Measurements from ENCODE around the gene AGAP5.
"Not testable (repeated sequence)": the region's sequence is repeated elsewhere in the genome, so short reads cannot be mapped to it uniquely, and the experiment has no call there.

The AGAP5 gene

DNA sequence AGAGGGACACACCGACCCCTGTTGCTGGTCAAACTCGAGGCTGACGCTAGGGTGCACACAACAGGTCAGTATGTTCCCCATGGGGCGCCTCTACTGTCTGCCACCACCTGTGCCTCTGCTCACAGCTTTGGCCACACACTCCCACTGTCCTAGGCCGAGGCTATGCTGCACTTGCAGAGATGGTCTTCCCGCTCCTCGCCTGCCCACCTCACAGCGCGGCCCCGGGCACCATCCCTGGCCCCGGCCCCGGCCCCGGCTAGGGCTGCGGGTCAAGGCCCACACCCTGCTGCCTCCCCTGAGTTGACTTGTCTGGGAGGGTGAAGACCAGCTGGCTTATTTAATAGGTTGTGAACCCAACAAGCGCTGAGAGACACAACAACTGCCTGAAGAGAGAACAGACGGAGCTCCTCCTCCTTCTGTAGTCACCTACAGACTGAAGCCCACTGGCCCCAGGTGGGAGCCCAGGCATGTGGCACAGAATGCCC lies at the start of gene AGAP5:
AGAP5 (minus strand) TSS at position 435 of the 485 bp plus-strand sequence; CDS start at position 81, 354 bp downstream.
- in situ Hi-C loops (cut with MboI; ENCODE audit: low sequenced_read_pairs): not testable (repeated sequence)

GRCh38 chr10:73746721-73747120 lies 48.8 kb upstream of the AGAP5 start:
- in situ Hi-C loops (cut with MboI; ENCODE audit: low sequenced_read_pairs): no loop called here

- in situ Hi-C loops (cut with MboI; ENCODE audit: low sequenced_read_pairs): no loop called here
Observed at GRCh38 chr10:73744664-73744975, 46.7 kb upstream of the AGAP5 start.

- in situ Hi-C loops (cut with MboI; ENCODE audit: low sequenced_read_pairs): no loop called here
Observed at GRCh38 chr10:73743905-73744663, 46.2 kb upstream of the AGAP5 start, which contains the start of gene SEC24C. Gene SEC24C (plus strand): TSS chr10:73744372. CDS start chr10:73746833, 2,461 bp downstream.

GRCh38 chr10:73743327-73743904 lies 45.5 kb upstream of the AGAP5 start:
- in situ Hi-C loops (cut with MboI; ENCODE audit: low sequenced_read_pairs): no loop called here

- in situ Hi-C loops (cut with MboI; ENCODE audit: low sequenced_read_pairs): no loop called here
Observed at GRCh38 chr10:73742454-73742734, 44.5 kb upstream of the AGAP5 start.

GRCh38 chr10:73740501-73741254 lies 42.8 kb upstream of the AGAP5 start:
- in situ Hi-C loops (cut with MboI; ENCODE audit: low sequenced_read_pairs): not testable (repeated sequence)

DNA sequence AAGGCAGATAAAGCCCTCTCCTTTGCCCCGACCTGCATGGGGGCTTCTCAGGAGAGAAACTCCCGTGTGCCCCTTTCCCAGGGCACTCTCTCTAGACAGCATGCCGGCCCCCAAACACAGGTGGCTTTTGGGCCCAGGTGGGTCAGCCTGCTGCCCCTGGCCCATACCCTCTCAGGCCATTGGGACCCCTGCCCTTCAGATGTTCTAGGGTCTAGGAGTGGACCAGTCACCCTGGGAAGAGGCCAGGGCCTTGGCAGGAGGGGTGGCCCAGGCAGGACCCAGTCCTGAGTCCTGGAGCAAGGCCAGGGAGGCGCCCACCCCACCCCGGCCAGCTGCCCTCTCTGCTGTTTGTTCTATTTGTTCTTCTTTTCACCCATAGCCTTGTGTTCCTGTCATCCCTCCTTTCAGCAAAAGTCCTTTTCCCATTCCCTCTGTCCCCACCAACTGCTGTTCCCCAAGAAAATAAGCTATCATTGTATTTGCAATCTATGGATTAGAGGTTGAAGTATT lies 36.9 kb upstream of the AGAP5 start:
- in situ Hi-C loops (cut with MboI; ENCODE audit: low sequenced_read_pairs): no loop called here

DNA sequence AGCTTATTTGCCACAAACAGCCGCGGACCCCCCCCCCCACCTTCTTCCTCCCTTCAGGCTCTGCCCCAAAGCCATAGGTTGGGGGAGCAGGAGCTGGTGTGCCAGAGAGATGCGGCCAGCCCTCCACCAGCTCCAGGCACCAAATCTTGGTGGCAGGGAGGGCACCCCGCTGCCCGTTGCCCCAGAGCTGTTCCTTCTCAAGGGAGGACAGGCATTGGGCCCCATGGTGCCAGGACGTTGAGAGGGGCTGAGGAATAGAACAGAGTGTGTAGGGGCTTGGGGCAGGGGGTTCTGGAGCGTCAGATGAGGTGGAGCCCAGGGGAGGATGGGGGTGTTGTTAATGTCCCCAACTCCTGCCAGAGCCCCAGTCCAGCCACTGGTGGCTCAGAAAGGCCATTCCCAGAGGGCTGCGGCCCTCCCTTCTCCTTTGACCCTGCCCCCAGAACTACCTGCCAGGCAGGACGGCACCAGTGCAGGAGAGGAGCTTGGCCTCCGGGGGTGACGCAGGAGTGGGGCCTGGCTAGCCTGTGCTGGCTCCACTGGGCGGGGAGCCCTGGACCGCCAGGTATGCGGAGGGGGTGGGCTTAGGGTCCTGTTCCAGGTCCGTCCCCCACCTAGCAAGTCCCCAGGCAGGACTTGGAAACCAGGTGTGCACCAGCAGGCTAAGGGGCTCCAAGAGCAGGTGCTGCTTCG lies 36.3 kb upstream of the AGAP5 start:
- in situ Hi-C loops (cut with MboI; ENCODE audit: low sequenced_read_pairs): no loop called here

DNA sequence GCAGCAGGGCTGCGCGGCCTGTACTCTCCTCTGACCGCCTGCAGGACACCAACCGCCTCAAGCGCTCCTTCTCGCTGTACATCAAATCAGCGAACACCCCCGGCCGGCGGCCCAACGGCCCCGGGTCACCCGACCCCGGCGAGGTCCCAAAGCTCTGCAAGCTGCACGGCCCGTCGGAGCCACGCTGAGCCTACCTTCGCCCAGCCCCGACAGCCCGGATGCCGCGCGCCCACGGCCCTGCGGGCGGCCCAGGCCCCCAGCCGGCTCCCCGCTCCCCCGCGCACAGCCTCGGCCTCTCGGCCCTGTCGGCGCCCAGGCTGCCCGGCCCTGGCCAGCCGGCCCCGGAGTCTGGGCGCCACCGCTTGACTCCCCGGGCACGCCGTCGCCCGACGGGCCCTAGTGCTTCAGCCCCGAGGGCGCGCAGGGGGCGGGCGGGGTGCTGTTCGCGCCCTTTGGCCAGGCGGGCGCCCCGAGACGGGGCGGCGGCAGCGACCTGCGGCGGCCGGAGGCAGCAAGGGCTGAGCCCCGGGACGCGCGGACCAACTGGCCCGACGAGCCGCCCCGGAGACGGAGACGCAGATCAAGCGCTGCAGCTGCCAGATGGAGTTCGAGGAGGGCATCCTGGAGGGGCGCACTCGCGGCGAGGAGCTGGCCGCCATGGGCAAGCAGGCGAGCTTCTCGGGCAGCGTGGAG lies 35.2 kb upstream of the AGAP5 start:
- in situ Hi-C loops (cut with MboI; ENCODE audit: low sequenced_read_pairs): no loop called here

DNA sequence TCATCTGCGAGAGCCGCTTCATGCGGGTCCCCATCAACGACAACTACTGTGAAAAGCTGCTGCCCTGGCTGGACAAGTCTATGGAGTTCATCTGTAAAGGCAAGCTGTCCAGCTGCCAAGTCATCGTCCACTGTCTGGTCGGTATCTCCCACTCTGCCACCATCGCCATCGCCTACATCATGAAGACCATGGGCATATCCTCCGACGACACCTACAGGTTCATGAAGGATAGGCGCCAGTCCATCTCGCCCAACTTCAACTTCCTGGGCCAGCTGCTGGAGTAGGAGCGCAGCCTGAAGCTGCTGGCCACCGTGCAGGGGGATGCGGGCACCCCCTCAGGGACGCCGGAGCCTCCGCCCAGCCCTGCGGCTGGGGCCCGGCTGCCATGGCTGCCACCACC lies 34.5 kb upstream of the AGAP5 start:
- in situ Hi-C loops (cut with MboI; ENCODE audit: low sequenced_read_pairs): no loop called here

- in situ Hi-C loops (cut with MboI; ENCODE audit: low sequenced_read_pairs): no loop called here
Observed at GRCh38 chr10:73731588-73732375, 33.9 kb upstream of the AGAP5 start.

DNA sequence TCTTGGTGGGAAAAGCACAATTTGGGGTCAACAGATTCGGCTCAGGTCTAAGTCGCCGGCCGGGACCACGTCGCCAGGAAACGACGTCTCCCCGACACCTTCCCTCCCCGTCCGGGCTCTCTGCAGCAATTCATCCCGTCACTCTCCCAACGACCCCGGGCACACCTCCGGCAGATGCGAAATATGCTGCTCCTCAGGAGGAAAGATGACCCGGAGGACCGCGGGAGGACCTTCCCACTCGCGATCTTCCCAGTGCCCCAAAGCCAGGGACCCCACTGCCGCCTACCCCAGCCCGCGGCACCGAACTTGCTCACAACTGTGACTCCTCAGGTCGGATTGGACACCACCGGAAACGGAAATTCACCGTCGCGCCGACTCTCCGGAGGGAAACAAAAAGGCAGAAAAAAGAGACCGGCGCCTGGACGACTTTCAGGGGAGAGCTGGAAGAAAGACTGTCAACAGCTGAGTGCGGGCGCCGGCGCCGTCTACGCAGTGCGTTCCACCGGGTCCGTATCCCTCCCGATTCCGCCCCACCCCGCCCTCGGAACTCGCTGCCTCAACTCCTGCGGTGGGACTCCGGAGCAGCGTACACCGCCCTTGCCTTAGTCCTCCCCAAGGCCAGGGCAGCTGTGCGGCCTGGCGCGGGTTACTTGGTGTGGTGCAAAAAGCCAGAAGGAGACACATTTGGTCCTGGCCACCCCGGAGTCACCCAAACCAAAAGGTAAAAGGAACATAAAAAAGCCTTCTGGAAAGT lies 32.4 kb upstream of the AGAP5 start:
- in situ Hi-C loops (cut with MboI; ENCODE audit: low sequenced_read_pairs): no loop called here

DNA sequence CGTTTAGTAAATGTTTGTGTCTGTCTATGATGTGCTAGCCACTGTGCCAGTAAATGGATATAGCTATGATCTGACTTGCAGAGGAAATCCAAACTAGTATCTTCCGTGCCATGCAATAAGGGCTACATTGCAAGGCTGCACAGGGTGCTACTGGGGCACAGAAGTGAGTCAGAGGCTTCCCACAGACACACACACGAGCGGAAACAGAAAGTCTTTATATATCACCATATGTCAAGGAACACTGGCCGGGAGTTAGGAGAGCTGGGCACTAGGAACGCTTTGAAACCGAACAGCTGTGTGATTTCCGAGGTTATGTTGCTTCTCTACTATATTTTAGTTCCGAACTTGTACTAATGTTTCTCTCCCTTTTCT lies 31.9 kb upstream of the AGAP5 start:
- in situ Hi-C loops (cut with MboI; ENCODE audit: low sequenced_read_pairs): not testable (repeated sequence)

GRCh38 chr10:73723516-73723915 lies 25.6 kb upstream of the AGAP5 start:
- in situ Hi-C loops (cut with MboI; ENCODE audit: low sequenced_read_pairs): no loop called here

- in situ Hi-C loops (cut with MboI; ENCODE audit: low sequenced_read_pairs): not testable (repeated sequence)
Observed at GRCh38 chr10:73720561-73720960, 22.7 kb upstream of the AGAP5 start.

DNA sequence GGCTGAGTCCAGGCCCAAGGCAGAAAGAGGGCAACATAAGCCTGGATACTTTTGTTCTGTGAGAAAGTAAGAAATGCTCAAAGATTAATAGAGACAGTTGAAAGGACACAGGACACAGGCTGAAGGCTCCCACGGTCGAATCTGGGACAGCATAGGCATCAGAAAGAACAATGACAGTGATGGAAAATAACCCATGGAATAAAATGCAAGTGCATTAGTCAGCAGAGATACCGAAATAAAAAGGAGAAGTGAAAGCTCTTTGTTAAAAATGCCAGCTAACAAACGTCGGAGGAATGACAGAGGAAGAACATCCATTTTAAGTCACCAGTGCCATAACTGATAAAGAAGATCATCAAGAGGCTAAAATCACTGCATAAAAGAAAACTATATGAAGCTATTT lies 19.6 kb upstream of the AGAP5 start:
- in situ Hi-C loops (cut with MboI; ENCODE audit: low sequenced_read_pairs): no loop called here

GRCh38 chr10:73716251-73716650 lies 18.3 kb upstream of the AGAP5 start:
- in situ Hi-C loops (cut with MboI; ENCODE audit: low sequenced_read_pairs): no loop called here

Measured in HL-60/S4 treated with retinoic acid at 250 ng/mL for 4 days and 3 days (cell line).